Measurements from ENCODE around the gene DNAJC5.

DNA sequence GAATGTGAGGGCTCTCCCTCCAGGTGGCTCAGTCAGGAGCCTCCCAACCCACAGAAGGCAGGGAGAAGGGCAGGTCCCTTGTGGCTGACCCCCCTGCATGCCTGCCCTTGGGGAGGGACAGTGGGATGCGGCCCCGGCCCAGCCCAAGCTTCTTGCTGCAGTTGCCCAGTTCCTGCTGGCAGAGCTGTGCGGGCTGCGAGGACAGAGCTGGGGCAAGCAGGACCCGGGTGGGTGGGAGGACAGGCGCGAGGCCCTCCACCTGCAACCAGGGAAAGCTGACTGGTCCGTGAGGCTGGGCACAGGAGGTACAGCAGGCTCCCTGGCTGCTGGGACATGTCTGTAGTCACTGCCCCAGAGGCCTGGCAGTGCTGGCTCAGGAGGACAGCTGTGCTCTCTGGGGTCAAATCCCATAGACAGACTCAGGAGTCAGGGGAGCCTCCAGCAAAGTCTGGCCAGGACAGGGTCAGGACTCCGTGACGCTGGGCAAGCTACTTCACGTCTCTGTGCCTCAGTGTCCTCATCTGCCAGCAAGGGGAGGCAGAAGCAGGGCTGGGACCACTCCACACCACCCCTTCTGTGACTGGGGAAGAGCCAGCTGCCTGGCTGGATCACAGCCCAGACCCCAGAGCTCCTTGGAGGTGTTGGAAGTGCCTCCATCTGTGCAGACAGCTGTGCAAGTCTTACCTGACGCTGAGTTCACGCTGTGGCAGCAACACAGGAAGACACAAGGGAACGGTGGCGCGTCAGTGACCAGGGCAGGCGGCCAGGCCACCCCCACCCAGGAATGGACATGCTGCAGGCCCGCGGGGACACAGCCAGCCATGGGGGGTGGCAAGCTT lies 48.3 kb downstream of the DNAJC5 start:
- no peak for TF ChIP-seq CTCF (IDR thresholded peaks at IDR 0.05)
- TF ChIP-seq, protein P1, sequence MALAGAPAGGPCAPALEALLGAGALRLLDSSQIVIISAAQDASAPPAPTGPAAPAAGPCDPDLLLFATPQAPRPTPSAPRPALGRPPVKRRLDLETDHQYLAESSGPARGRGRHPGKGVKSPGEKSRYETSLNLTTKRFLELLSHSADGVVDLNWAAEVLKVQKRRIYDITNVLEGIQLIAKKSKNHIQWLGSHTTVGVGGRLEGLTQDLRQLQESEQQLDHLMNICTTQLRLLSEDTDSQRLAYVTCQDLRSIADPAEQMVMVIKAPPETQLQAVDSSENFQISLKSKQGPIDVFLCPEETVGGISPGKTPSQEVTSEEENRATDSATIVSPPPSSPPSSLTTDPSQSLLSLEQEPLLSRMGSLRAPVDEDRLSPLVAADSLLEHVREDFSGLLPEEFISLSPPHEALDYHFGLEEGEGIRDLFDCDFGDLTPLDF (CRISPR knock-in tag; IDR thresholded peaks at IDR 0.05): no peak
